Keratinocyte (primary cell): ENCODE data around the gene AP3B1. TPM values are rescaled to one million over a fixed set of nuclear protein-coding genes. Genes with fewer than 3 reads are reported as not detected.

Experiments
- DNase-seq: peaks from one replicate; pipeline ENCODE4 v3.0.0-alpha.2; 2011; ENCODE audit warnings: low read depth, missing footprints, low spot score
- FAIRE-seq: peaks from 2 replicates; lab custom pipeline; 2011; peaks lifted over from hg19 to GRCh38; lab: Jason Lieb, UNC
- H2AFZ ChIP-seq: 2 replicates; pipeline ENCODE4 v1.6.0; 2012; ENCODE audit warnings: low read length, control low read depth, inconsistent platforms; ENCODE audit not compliant: control insufficient read depth
- H3K27ac ChIP-seq: 2 replicates; pipeline ENCODE4 v1.5.1; 2011; ENCODE audit warnings: low read length; ENCODE audit not compliant: control insufficient read depth, insufficient read depth
- H3K27me3 ChIP-seq: 3 replicates; pipeline ENCODE4 v1.6.0; 2011; ENCODE audit warnings: low read length; ENCODE audit not compliant: control insufficient read depth, insufficient read depth; ENCODE audit errors: extremely low read depth
- H3K36me3 ChIP-seq, 2 experiments: 2 replicates in 1 of 2; 3 replicates in 1 of 2; pipeline ENCODE4 v1.5.1; 2011; ENCODE audit warnings: low read length in 2 of 2, mild to moderate bottlenecking in 1 of 2; ENCODE audit not compliant: control insufficient read depth in 2 of 2, insufficient read depth in 2 of 2; ENCODE audit errors: extremely low read depth in 1 of 2
- H3K4me1 ChIP-seq: 3 replicates; pipeline ENCODE4 v1.5.1; 2011; ENCODE audit warnings: low read length; ENCODE audit not compliant: control insufficient read depth, insufficient read depth; ENCODE audit errors: extremely low read depth
- H3K4me2 ChIP-seq: 3 replicates; pipeline ENCODE4 v1.6.0; 2011; ENCODE audit warnings: low read depth, low read length; ENCODE audit not compliant: control insufficient read depth, insufficient read depth; ENCODE audit errors: extremely low read depth
- H3K4me3 ChIP-seq, 3 experiments: fragments of 200-600 bp in 1 of 3; sonication (generic) in 1 of 3; 2 replicates in 2 of 3; 3 replicates in 1 of 3; pipeline ENCODE4 v1.5.1; 2011 to 2016; ENCODE audit warnings: low read length in 3 of 3, mild to moderate bottlenecking in 3 of 3, control low read depth in 2 of 3, inconsistent platforms in 1 of 3, low read depth in 1 of 3, mixed read lengths in 1 of 3, mixed run types in 1 of 3, moderate library complexity in 1 of 3; ENCODE audit not compliant: control insufficient read depth in 2 of 3, insufficient read depth in 2 of 3; ENCODE audit errors: extremely low read depth in 1 of 3
- H3K79me2 ChIP-seq: 2 replicates; pipeline ENCODE4 v1.6.0; 2012; ENCODE audit warnings: low read length; ENCODE audit not compliant: control insufficient read depth, insufficient read depth
- H3K9ac ChIP-seq: 3 replicates; pipeline ENCODE4 v1.6.0; 2011; ENCODE audit warnings: low read length; ENCODE audit not compliant: control insufficient read depth, insufficient read depth; ENCODE audit errors: extremely low read depth
- H3K9me1 ChIP-seq: 3 replicates; pipeline ENCODE4 v1.6.0; 2011; ENCODE audit warnings: low read length; ENCODE audit not compliant: control insufficient read depth, insufficient read depth; ENCODE audit errors: extremely low read depth
- H3K9me3 ChIP-seq: 2 replicates; pipeline ENCODE4 v1.5.1; 2012; ENCODE audit warnings: low read depth, low read length; ENCODE audit not compliant: control insufficient read depth
- H4K20me1 ChIP-seq: 3 replicates; pipeline ENCODE4 v1.6.0; 2011; ENCODE audit warnings: low read length; ENCODE audit not compliant: control insufficient read depth, insufficient read depth; ENCODE audit errors: extremely low read depth
- CTCF ChIP-seq, 3 experiments: IDR thresholded peaks in 1 of 3; conservative IDR thresholded peaks in 1 of 3; optimal IDR thresholded peaks in 1 of 3; 2 replicates in 2 of 3; 3 replicates in 1 of 3; pipeline versions ENCODE3 to v1.5.1; 2011; ENCODE audit warnings: low read length in 3 of 3, mild to moderate bottlenecking in 3 of 3, moderate library complexity in 2 of 3, control low read depth in 1 of 3, inconsistent platforms in 1 of 3; ENCODE audit not compliant: insufficient read depth in 2 of 3; ENCODE audit errors: extremely low read depth in 1 of 3
- EZH2 ChIP-seq: IDR thresholded peaks from one replicate; pipeline ENCODE4 v1.6.1; 2012; ENCODE audit warnings: inconsistent platforms, mild to moderate bottlenecking, low read length, moderate library complexity
- dilution Hi-C: fragments of 300-500 bp; cut with MboI; formaldehyde crosslinking; loops from one replicate; pipeline ENCODE4 v1.7.0; 2020; ENCODE audit warnings: low sequenced_read_pairs; ENCODE audit not compliant: extremely low pct_ligation_motif_present
- polyA plus RNA-seq, 5 experiments: library from polyadenylated mRNA; depleted of rRNA in 3 of 5; stranded (reverse) in 3 of 5; stranded (forward) in 1 of 5; unstranded in 1 of 5; fragments of >200 nt; gene quantifications; 1 replicate in 1 of 5; 2 replicates in 3 of 5; 3 replicates in 1 of 5; pipeline versions ENCODE4 v1.2.1 to v1.2.3, GENCODE V29; 2011 to 2012; ENCODE audit warnings: missing spikeins in 2 of 5, low read depth in 1 of 5, low replicate concordance in 1 of 5

The AP3B1 gene
- polyA plus RNA-seq, 1 donor (not counting 4 experiments of a cell fraction or from before 2014, with no cell fraction given), result 65.1 TPM

GRCh38 chr5:78295035-78295961 is 800 bp upstream of the AP3B1 start:
- H3K9ac ChIP-seq, result peak overlapping the region; percentile 76
- H3K27ac ChIP-seq, result peak overlapping the region; percentile 95
- H3K4me2 ChIP-seq, result peak overlapping the region; percentile 90
- peaks cover 40% of the 10 kb centered on the region for H3K79me2 ChIP-seq
- no peaks in the 10 kb centered on the region for H3K9me1 ChIP-seq
- TF ChIP-seq CTCF (optimal IDR thresholded peaks at IDR 0.05 in 1 of 3, IDR thresholded peaks at IDR 0.05 in 1 of 3, conservative IDR thresholded peaks at IDR 0.05 in 1 of 3; ENCODE audit: extremely low read depth in 1 of 3, insufficient read depth in 2 of 3, low read length in 3 of 3) (peak; percentile 37 to 65 (median 53)), EZH2 (no peak)
- peak overlapping the region; percentile 91 to 98 (median 93) for H3K4me3 ChIP-seq
- peaks cover 7% of the 10 kb centered on the region for H3K4me1 ChIP-seq
- dilution Hi-C loops, result no loop called here
- no peaks in the 10 kb centered on the region for H3K27me3 ChIP-seq
- DNase-seq (no peak), FAIRE-seq (no peak)
- H2AFZ ChIP-seq, result peak overlapping the region; percentile 96
- H4K20me1 ChIP-seq, result no peaks in the 10 kb centered on the region
- H3K36me3 ChIP-seq, result no peaks in the 10 kb centered on the region
- no peaks in the 10 kb centered on the region for H3K9me3 ChIP-seq

DNA sequence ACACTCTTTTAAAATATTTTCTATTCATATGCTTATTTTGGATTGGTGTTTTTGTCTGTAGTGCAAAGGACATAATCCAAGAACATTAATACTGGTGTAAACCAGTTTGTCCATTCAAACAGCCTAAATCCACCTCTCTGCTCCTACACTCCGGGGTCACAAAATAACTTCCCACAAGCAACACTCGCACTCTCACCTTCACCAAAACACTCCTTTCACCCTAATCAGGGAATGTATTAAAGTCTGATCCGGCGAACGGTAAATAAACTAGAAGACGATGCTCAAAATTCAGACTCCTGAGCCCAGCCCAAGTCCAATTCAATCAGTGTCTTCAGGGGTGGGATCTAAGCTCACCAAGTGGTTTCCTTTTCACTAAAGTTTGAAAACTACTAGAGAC is 649 bp downstream of the AP3B1 start:
- DNase-seq, result no peak
- no peaks in the 10 kb centered on the region for H3K36me3 ChIP-seq
- no peak for TF ChIP-seq EZH2
- no peak for TF ChIP-seq CTCF (optimal IDR thresholded peaks at IDR 0.05 in 1 of 3, IDR thresholded peaks at IDR 0.05 in 1 of 3, conservative IDR thresholded peaks at IDR 0.05 in 1 of 3; ENCODE audit: extremely low read depth in 1 of 3, insufficient read depth in 2 of 3, low read length in 3 of 3)

More for the DNA sequence above, 649 bp downstream of the AP3B1 start:
- Histone ChIP-seq H3K9me3 (no peaks in the 10 kb centered on the region), H3K9ac (peak overlapping the region; percentile 98), H3K9me1 (no peaks in the 10 kb centered on the region), H3K27ac (peak overlapping the region; percentile 95), H3K4me1 (peaks cover 15% of the 10 kb centered on the region), H4K20me1 (no peaks in the 10 kb centered on the region), H2AFZ (peak overlapping the region; percentile 94), H3K79me2 (peaks cover 54% of the 10 kb centered on the region), H3K4me2 (peak overlapping the region; percentile 80), H3K4me3 (peak overlapping the region; percentile 93 to 98 (median 98)), H3K27me3 (no peaks in the 10 kb centered on the region)
- dilution Hi-C loops, result no loop called here
- FAIRE-seq, result peak; percentile 46
